ENCODE measurements around the gene TMEM229B. TPM values are rescaled to one million over a fixed set of nuclear protein-coding genes. Genes with fewer than 3 reads are reported as not detected.

TMEM229B gene
- polyA plus RNA-seq, 3 donors, result 10.2 to 18.7 (median 17.3) TPM

GRCh38 chr14:67435603-67436002, 52.9 kb downstream of the TMEM229B start:
- no peak overlapping the region for H3K9ac ChIP-seq (ENCODE audit: insufficient read depth, low read length, poor library complexity, severe bottlenecking)
- TF ChIP-seq CTCF (IDR thresholded peaks at IDR 0.05), result no peak
- 100% methylated on average over 4 of the region's 5 CpGs for WGBS (ENCODE audit: insufficient coverage)
- no peak overlapping the region for H3K4me2 ChIP-seq (replicated peaks; ENCODE audit: extremely low read depth, low read length, poor library complexity, severe bottlenecking)
- H3K4me3 ChIP-seq (replicated peaks in 1 of 3; ENCODE audit: low read depth in 2 of 3, low read length in 3 of 3), result no peak overlapping the region
- intact Hi-C loops (cut with micrococcal nuclease), result no loop called here
- H3K27me3 Mint-ChIP-seq (ENCODE audit: low read depth in 3 of 3), result peaks cover 9 to 19% (median 10%) of the 10 kb centered on the region in 3 donors
- no peaks in the 10 kb centered on the region for H3K4me1 ChIP-seq (ENCODE audit: control insufficient read depth in 1 of 2, insufficient read depth in 2 of 2, low read length in 2 of 2)
- H3K27ac Mint-ChIP-seq, result no peak overlapping the region
- H3K4me1 Mint-ChIP-seq, result no peaks in the 10 kb centered on the region
- DNase-seq, result no peak
- H3K36me3 ChIP-seq (replicated peaks in 1 of 2; ENCODE audit: control insufficient read depth in 1 of 2, insufficient read depth in 2 of 2, low read length in 2 of 2), result no peaks in the 10 kb centered on the region
- H3K79me2 ChIP-seq (ENCODE audit: insufficient read depth, low read length), result no peaks in the 10 kb centered on the region
- no peak overlapping the region for H3K27ac ChIP-seq (ENCODE audit: low read depth in 1 of 2, low read length in 2 of 2)
- no peak overlapping the region for H3K4me3 Mint-ChIP-seq
- no peak overlapping the region for H2AFZ ChIP-seq (ENCODE audit: insufficient read depth, low read depth, low read length, poor library complexity, severe bottlenecking)
- no peaks in the 10 kb centered on the region for H4K20me1 ChIP-seq (ENCODE audit: insufficient read depth, low read length)
- H3K27me3 ChIP-seq (ENCODE audit: control insufficient read depth in 2 of 2, insufficient read depth in 2 of 2, low read length in 2 of 2), result no peaks in the 10 kb centered on the region
- H3K9me3 ChIP-seq (replicated peaks in 1 of 2; ENCODE audit: control insufficient read depth in 1 of 2, insufficient read depth in 1 of 2, low read length in 2 of 2), result no peaks in the 10 kb centered on the region
- H3K9me3 Mint-ChIP-seq, result no peaks in the 10 kb centered on the region
- H3K36me3 Mint-ChIP-seq, result no peaks in the 10 kb centered on the region

- TF ChIP-seq CTCF (IDR thresholded peaks at IDR 0.05), result no peak
- no peaks in the 10 kb centered on the region for H3K9me3 ChIP-seq (replicated peaks in 1 of 2; ENCODE audit: control insufficient read depth in 1 of 2, insufficient read depth in 1 of 2, low read length in 2 of 2)
- WGBS (ENCODE audit: insufficient coverage), result 90% methylated on average over 4 of the region's 7 CpGs
- no peaks in the 10 kb centered on the region for H4K20me1 ChIP-seq (ENCODE audit: insufficient read depth, low read length)
- H2AFZ ChIP-seq (ENCODE audit: insufficient read depth, low read depth, low read length, poor library complexity, severe bottlenecking), result no peak overlapping the region
- no peaks in the 10 kb centered on the region for H3K4me1 Mint-ChIP-seq
- H3K9me3 Mint-ChIP-seq, result no peaks in the 10 kb centered on the region
- no peak overlapping the region for H3K4me3 Mint-ChIP-seq
- no peaks in the 10 kb centered on the region for H3K36me3 ChIP-seq (replicated peaks in 1 of 2; ENCODE audit: control insufficient read depth in 1 of 2, insufficient read depth in 2 of 2, low read length in 2 of 2)
- no peaks in the 10 kb centered on the region for H3K4me1 ChIP-seq (ENCODE audit: control insufficient read depth in 1 of 2, insufficient read depth in 2 of 2, low read length in 2 of 2)
- H3K79me2 ChIP-seq (ENCODE audit: insufficient read depth, low read length), result no peaks in the 10 kb centered on the region
- H3K27me3 Mint-ChIP-seq (ENCODE audit: low read depth in 3 of 3), result peaks cover 7 to 23% (median 14%) of the 10 kb centered on the region in 3 donors
- DNase-seq, result no peak
- intact Hi-C loops (cut with micrococcal nuclease), result no loop called here
- no peak overlapping the region for H3K4me3 ChIP-seq (replicated peaks in 1 of 3; ENCODE audit: low read depth in 2 of 3, low read length in 3 of 3)
- no peak overlapping the region for H3K9ac ChIP-seq (ENCODE audit: insufficient read depth, low read length, poor library complexity, severe bottlenecking)
- H3K4me2 ChIP-seq (replicated peaks; ENCODE audit: extremely low read depth, low read length, poor library complexity, severe bottlenecking), result no peak overlapping the region
- H3K27ac Mint-ChIP-seq, result no peak overlapping the region
- no peaks in the 10 kb centered on the region for H3K27me3 ChIP-seq (ENCODE audit: control insufficient read depth in 2 of 2, insufficient read depth in 2 of 2, low read length in 2 of 2)
- no peak overlapping the region for H3K27ac ChIP-seq (ENCODE audit: low read depth in 1 of 2, low read length in 2 of 2)
- no peaks in the 10 kb centered on the region for H3K36me3 Mint-ChIP-seq
Measured at GRCh38 chr14:67432050-67432564, 56.4 kb downstream of the TMEM229B start.
